Stimulated activated CD4-positive, alpha-beta T cell treated with anti-CD3 and anti-CD28 coated beads, Interleukin-1b, Interleukin-23, amount 100 ng/mL, for 4 hours (primary cell): ENCODE measurements around the gene POLA1.

Source experiments
- DNase-seq, 2 donors: peaks; one replicate each; pipeline ENCODE4 v3.0.0-alpha.2; 2020; ENCODE audit warnings: low read depth in 2 of 2

POLA1 gene

GRCh38 chrX:24969812-24970211 is 276.1 kb downstream of the POLA1 start:
- DNase-seq, result no peak

DNA sequence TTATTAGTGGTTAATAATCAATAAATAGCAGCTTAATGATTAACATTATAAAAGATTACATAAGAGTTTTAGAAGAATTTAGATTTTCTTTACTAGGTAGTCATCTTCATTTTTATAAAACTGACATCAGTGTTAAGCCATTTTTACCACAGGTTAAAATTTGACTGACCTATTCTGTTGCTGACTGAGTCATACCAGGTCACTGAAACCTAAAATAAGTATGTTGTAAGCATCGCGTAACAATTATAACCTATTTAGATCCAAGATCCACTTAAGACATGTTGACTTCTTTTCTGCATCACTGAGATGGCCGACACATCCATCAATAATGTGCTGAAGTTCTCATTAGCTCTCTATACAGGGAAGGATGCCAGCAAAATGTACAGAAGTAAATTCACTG is 285.4 kb downstream of the POLA1 start:
- no peak for DNase-seq

GRCh38 chrX:24981030-24981429 is 287.3 kb downstream of the POLA1 start:
- DNase-seq, result no peak

GRCh38 chrX:24982306-24982965 is 288.7 kb downstream of the POLA1 start:
- DNase-seq, result no peak

DNA sequence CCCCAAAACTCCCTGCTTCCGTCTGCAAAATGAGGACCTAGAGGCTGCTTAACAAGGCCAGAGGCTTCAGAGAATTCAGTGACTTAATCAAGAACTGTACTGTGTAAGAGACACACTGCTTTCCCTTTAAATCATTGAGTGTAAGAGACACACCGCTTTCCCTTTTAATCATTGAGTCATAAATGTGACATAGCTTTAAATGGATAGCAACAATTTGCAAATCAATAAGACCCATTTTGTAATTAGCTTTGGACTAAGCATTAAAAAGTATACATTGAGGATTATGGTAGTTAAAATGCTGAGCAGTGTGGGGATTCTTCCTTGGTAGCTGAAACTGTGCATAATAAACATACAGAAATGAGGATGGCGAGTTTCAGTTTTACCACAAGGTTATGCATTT is 290.2 kb downstream of the POLA1 start:
- DNase-seq, result no peak

- DNase-seq, result no peak
Observed at GRCh38 chrX:24985120-24985519, 291.4 kb downstream of the POLA1 start.

DNA sequence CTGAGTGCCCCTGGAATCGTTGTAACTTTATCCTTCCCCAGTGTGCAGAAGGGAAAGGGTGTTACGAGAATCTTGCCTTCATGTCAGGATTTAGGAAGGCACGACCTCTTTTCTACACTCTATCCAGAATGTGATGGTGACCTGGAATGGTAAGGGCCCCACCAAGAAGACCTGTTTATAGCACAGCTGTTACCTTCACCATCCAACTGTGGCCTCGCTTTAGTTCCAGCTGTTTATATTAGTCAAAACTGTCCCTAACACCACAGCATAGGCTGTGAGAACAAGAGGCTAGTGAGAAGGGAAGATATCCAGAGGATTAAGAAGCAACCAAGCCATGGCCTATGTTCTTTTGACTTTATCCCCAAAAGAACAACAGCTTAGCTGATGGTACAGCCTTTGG is 294.0 kb downstream of the POLA1 start:
- no peak for DNase-seq

DNA sequence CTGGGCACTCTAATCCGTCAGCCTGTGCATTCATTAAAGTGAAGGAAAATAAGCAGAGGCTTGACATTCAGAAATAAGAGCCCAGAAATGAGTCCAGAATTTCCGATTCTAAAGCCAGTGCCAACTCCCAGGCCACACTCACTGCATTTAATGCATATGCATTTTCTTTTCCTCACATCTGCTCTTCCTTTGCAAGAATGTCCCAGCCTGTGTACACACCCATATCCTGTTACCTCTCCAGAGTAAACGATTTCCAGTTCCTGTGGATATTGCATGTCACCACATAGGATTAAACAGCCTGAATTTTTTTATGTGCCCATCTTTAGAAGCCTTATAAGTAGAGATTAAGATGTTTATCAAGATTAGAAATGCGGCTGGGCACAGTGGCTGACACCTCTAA is 294.6 kb downstream of the POLA1 start:
- no peak for DNase-seq

GRCh38 chrX:24990535-24990934 is 296.8 kb downstream of the POLA1 start:
- no peak for DNase-seq

- DNase-seq, result no peak
Observed at GRCh38 chrX:24993879-24994278, 300.2 kb downstream of the POLA1 start.

- no peak for DNase-seq
Observed at GRCh38 chrX:24996096-24996709, 302.5 kb downstream of the POLA1 start.

GRCh38 chrX:24999511-24999910 is 305.8 kb downstream of the POLA1 start:
- no peak for DNase-seq

DNA sequence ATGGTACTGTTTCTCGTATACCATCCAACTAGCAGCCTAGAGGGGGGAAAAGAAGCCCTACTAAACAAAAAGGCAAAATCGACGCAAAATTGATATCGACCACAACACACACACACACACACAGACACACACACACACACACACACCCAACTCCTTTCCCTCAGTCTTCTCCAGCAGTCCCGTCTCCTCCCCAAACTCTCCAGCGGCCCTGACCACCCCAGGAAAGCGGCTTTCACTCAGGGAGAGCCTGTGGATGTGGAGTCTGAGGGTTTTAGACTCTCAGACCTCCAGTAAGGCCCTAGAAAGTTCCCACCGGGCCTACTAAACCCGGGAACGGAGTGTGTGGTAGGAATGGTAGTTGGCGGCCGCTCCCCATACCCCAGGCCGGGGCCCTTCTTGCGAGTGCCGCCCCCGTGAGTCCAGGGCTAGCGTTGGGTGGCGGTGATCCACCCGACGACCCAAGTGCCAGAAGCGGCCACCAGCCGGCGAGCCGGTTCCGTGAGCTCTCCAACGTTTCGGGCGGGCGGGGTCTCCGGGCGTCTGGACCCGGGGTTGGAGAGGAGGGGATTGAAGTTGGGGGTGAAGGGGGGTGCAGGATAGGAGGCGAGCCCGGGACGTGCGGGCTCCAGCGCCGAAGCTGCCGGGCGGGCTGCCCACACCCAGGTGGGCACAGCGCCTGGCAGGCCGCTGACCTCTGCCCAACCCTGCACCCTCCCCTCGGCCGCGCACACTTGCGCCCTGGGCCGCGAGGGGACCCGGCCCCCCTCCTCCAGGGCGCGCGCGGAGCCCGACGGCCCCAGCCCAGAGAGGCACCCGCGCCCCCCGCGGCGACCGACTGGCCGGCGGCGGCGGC is 308.3 kb downstream of the POLA1 start:
- no peak for DNase-seq

DNA sequence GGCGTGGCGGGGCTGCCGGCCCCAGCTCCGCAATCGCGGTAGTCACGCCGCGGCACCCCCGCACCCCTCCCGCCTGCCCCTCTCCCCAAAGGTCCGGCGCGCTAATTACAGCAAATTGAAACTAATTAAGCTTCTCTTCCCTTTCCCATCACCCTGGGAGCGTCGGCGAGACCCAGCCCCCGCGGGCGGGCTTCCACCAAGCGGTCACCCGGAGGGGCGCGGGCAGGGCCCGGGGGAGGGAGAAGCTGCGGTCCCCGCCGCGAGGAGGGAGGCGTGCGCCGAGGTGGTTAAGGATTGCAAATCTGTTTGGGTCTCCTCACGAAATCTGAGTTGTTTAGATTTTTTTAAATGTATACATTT is 308.9 kb downstream of the POLA1 start:
- no peak for DNase-seq

DNA sequence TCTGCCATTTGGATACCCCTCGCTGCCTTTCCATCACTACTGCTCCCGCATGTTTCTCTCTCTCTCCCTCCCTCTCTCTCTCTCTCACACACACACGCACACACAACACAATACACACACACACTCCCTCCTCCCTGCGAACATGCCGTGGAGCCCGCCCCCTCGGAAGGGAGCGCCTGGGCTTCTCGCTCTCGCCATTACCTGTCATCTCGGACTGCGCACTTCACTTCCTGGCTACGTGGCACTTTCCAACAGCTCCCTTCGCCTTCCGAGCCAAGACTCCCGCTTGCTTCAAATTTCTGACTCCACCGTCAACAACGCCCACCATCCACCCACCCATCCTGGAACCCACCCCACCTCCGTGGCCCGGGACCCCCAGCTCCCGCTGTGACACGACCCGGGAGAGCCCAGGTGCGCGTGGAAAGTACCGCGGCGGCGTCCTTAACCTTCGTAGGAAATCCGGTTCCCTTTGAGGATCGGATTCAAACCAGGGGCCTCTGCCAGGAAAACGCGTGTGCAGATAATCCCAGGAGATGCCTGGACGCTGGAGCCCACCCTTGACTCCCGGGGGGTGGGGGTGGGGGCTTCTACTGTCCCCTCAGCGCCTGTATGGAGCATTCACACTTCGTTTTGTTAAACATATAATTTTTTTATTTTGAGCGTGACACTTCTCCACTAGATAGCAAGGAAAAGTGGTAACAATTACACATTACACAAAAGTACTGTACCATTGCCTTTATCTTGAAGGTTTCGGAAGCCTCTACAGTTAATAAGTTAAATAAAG is 309.5 kb downstream of the POLA1 start:
- DNase-seq, result no peak

- no peak for DNase-seq
Observed at GRCh38 chrX:25004040-25004439, 310.3 kb downstream of the POLA1 start.

DNA sequence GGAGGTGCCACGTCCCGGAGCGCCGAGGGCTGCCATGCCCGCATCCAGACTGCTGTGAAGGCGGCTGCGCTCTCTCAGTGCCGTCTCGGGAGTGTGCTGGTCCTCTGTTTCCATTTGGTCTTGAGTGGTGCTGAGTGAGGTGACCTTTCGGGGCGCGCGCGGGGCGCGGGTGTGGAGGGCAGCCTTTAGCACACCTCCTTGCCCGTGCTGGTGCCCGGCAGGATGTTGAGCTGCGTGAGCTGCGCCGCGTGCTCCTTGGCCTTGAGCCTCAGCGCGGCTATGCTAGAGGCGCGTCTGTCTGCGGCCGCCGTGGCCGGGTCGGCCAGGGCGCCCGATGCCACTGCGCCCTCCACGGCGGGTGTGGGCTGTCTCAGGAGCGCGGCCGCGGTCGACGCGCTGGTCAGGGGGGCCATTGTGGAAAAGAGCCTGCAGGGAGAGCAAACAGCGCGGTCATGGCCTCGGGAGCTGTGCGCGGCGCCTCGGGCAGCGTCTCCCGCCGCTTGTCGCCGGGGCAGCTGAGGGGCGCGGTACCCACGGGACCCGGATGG is 310.8 kb downstream of the POLA1 start:
- no peak for DNase-seq

GRCh38 chrX:25005034-25005381 is 311.3 kb downstream of the POLA1 start:
- no peak for DNase-seq

GRCh38 chrX:25005382-25006185 is 311.9 kb downstream of the POLA1 start:
- DNase-seq, result no peak

GRCh38 chrX:25006586-25007058 is 312.9 kb downstream of the POLA1 start:
- DNase-seq, result no peak
